Stimulated activated CD4-positive, alpha-beta T cell treated with anti-CD3 and anti-CD28 coated beads, Interleukin-15, amount 100 ng/mL, for 24 hours (primary cell): ENCODE data around the gene DAB1.

Experiments
- DNase-seq: peaks from one replicate; pipeline ENCODE4 v3.0.0-alpha.2; 2020

The DAB1 gene

DNA sequence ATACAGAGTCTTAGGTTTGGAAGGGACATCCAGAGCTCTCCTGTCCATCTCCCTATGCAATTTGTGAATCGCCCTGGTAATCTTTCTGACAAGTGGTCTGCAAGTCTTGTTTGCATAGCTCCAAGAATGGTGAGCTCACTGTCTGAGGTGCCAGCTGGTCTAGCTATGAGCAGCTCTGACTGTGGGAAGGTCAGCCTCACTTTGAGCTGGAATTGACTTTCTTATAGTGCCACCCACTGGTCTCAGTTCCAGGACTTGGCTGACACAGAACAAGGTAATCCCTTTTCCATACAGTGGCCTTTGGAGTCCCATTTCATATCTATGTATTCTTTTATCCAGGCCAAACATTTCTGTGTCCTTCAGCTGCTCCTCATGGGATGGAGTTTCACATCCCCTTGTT lies 362.5 kb downstream of the DAB1 start:
- no peak for DNase-seq

DNA sequence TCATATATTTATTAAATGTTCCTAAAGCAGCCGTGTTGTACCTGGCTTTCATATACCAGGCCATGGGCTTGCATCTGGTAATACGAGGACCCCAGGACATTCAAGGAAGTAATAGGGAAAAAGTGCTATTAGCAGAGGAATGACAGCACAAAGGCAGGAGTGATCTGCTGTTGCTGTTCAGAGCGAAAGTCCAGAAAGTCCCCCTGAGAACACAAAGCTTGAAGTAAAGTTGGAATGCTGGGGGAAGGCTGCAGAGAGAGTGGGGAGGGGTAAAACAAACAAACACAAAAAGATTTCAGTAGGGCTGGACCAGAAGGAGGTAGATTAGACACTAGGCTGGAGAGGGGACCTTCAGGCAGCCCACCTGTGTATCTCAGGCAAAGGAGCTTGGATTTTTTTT lies 363.4 kb downstream of the DAB1 start:
- no peak for DNase-seq

DNA sequence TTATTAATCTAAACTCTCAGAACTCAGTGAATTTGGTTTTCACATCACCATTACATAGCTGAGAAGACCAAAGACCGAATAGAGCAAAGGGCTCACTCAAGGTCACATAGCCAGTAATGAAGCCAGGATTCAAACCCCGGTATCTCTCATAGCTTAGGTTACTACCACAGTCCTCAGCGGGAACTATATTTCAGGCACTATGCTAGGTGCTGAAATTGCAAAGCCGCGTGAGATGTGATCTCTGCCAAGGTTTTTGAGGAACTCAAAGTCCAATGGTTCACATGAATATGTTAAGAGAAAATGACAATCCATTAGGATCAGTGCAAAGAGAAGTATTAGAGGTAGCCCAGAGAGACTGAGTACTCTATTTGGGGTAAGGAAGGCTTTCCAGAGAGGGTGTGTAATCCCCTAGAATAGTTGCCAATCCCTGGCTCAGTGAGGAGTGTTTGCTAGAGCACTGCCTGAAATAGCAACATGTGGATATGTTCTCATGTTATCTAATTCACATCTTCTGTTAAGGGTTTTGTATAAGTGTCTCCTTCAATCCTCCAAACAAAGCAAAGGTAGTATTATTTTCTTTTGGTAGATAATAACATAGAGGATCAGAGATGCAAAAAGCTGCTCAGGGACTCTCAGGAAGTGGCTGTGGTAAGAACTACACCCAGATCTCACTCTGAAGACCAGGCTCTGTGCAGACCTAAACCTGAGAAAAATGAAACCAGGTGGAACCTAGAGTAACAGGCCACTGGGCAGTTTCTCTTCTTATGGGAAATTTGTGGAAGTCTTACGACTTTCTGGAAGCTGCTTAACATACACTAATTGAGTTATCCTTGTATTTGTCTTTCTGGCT lies 365.0 kb downstream of the DAB1 start:
- DNase-seq: no peak

DNA sequence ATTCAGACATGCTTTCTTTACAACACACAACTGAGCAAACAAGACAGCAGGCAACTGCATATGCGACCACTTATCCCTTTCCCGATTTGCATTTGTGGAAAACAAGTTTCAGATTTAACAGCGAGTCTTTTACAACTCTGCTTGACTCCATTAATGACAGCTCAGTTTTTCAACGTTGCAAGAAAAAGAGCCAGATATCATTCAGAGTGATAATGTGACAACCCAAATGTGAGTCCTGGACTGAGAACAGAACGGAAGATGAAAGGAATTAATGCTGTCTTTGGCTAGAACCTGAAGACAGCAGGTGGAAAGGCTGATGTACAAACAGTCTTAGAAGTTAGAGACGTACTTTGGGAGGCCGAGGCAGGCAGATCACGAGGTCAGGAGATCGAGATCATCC lies 375.0 kb downstream of the DAB1 start:
- no peak for DNase-seq

DNA sequence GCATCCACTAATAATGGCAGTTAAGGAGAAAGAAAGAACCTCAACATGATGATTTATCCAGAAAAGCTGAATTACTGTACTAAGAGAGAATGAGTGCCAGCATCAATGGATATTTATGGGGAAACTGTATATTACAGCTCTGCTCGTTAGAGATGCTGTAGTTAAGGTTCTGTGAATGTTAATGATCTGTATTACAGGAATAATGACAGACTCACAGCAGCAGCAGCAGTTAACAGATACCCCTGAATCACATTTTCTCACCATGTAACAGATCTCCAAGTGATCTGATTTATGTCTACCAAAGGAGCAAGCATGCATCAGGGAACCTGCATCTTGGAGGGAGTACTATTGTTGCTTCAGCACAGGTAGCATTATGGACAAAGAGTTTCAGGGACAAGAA lies 377.4 kb downstream of the DAB1 start:
- DNase-seq: no peak

DNA sequence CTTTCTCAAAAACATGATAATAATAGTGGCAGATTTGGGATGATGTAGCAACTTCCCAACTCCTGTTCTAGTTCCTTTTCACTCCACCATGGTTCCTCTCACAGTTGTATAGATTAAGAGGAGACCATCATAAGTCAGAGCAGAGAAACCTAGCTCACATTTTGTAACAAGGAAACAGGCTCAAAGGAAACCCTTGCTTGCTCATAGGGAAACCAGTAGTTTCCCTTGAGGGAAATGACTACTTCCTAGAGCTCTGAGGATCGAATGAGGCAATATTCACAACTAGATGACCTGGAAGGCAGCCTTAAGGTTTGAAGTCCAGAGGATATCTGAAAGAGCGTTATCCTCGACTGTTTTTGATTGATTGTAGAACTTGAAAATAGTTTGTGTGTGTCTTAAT lies 382.0 kb downstream of the DAB1 start:
- DNase-seq: no peak

DNA sequence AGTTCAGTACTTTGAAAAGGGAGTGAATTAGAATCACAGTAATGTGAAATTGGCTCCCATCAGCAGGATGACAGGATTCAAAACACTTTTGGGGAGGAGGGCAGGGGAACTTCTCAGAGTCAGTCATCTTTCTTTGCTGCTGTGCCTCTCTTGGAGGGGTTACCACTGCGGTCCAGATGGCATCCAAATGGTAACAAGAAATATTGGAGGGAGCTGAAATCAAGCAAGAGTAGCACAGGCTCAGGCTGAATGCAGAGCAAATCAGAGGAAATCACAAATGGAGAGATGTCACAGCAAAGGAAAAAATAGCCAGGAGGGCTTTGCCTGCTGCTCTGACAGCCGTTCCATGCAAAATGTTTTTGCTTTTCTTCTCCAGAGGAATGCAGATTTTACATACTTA lies 383.0 kb downstream of the DAB1 start:
- no peak for DNase-seq

DNA sequence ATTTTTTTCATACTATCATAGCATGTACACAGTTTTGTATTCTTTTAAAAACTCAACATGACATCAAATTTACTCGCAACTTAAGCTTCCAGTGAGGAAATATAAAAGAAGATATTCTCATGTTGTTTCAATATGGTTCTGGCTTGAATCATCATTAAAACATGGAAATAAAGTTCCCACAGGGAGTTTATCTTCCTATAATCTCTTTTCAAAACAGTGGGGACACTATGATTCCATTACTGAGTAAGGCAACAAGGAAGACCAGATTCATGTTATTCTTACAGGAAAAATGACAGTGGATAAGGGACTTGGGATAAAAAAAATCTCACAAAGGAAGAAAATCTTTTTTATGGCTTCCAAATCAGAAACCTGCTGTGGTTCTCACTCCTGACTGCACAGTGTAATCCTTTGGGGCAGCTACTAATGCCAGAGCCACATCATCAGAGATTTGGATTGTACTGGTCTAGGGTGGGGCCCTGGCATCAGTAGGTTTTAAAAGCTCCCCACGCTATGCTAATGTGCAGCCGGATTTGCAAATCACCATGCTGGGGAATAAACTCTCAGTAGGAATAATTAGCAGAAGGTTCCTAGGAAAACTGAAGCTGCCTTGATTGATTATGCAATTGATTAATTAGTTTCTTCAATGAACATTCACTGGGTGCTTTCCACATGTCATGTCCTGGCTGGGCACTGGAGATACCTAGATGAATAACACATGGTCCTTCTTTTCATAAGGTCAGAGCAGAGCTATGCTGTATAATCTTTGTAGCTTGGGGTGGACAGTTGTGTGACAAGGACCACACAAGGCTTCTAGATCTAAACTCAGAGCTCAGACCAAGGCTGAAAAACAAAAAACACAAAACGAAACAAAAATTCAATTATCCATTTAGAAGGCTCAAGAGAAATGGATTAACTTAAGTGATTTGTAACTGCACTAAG lies 386.9 kb downstream of the DAB1 start:
- no peak for DNase-seq

DNA sequence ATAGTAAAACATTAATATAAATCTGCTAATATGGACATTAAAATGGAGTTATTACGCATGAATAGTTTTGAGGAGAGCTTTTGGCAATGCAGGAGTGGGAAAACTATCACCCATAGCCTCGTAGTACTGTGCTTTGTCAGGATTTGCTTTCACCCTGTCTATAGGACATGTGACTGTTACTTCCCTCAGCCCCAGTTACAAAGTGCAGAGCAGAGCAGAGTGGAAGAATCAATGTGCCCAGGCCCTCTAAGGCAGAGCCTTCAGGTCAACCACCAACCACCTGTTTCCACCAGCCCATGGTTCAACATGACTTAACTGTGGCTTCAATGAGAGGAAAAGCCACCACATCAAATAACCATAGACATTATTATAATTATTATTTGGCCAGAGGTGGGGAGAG lies 389.1 kb downstream of the DAB1 start:
- no peak for DNase-seq

DNA sequence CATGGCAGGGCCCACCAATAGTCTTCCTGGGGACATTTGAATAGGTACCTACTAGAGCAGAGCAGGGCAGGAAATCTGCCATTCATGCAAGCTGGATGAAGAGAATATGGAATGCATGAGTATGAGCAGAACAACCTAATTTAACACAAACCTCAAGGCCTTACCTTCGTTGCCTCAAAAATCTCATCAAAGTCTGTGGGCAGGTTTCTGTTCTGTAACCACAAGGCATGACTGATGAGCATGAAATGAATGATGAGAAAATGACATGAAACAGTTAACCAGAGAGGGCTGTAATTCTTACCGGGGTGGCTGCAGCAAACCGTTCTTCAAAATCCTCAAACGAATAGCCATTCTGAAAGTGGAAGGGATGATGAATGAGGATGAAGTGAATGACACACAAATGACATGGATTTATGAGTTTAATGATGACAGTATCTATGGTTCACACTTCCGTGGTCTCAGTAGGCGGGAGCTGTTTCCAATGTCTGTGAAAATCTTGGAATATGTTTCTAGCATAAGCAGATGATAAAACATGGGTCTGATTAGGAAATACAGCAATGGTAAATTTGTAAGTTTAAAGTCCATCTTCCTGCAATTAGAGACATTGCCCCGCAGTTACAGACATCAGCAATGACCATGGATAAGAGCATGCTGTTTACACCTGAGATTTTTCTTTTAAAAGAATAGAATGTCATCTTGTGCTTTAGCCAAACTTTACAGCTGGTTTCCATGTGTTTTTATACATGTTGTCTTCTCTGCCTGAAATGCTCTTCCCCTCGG lies 390.4 kb downstream of the DAB1 start:
- DNase-seq: peak; percentile 3

DNA sequence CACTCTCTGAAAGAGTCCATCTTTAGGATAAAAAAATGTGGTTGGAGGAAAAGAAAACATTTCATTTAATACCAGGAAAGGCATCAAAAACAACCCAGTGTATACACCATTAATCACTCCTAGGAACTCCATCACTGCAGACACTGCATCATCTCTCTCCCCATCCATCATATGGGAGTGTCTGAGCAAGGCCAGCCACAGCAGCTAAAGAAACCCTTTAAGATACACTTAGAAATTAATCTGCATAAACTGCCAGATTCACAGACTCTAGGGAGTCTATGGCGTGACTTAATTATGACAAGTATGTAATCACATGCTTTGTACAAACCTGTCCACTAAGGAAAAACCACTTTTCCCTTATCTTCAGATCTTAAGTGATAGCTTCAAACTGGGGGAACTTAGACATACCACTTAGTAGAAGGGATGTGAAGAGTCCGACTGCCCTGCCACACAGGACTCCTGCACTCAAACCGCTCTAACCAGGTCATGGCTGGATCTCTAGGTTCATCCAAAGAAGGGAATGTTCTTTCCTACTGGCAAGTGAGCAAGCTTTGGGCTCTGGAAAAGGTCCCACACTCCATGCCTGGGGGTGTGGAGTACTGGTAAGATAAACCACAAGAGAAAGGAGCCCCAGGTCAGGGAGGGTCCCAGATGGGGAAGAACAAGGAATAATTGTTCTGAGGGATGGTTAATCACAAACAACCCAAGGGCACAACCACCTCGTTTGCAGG lies 397.1 kb downstream of the DAB1 start:
- no peak for DNase-seq

DNA sequence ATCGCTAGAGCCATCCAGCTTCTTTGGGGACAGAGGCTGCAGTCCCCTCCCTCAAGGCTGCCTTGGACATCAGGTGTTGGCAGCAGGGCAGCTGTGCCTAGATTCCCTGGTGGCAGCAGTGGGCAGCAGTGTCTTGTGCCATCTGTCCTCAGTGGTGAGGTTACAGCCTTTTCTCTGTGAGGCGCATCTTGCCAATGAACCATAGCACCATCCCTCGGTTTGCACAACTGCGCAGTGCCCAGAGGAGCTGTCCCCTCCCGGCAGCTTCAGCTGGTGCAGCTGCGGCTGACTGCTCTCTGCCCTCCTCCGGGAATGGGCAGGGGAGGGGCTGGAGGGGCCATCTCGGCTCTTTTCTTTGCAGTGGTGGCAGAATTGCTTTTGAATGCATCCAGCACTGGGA lies 399.0 kb downstream of the DAB1 start:
- no peak for DNase-seq

DNA sequence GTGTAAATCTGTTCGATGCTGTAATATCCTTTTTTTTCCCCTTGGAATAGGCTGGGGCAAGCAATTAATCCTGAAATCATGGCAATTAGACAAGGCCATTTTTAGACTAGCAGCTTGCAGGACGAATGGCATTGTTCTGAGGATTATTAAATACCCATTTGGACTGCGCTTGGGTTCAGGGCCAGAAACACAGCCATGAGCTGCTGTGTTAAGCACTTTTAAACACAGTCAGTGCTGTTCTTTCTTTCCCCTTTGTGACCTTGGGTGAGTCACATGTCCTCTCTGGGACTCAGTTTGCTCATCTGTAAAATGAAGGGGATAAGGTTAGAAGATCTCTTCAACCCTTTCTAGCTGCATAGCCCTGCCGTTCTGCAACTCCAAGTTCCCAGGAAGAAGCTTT lies 399.4 kb downstream of the DAB1 start:
- DNase-seq: no peak

DNA sequence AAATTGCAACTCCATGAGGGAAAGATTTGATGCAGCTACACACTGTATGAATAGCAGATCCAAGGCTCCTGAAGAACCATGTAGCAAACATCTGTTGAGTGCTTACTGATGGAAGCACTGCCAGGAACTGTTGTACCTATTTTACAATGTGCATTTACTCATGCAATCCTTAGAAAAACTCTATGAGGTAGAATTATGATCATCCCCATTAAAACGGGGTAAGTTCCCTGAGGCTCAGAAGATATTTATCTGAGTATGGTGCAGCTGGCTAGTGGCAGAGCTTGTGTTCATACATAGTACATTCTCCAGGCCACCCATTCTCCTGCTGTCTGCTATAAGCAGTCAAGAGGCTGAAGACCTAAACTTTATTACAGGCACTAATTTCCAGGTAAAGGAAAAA lies 403.6 kb downstream of the DAB1 start:
- no peak for DNase-seq

DNA sequence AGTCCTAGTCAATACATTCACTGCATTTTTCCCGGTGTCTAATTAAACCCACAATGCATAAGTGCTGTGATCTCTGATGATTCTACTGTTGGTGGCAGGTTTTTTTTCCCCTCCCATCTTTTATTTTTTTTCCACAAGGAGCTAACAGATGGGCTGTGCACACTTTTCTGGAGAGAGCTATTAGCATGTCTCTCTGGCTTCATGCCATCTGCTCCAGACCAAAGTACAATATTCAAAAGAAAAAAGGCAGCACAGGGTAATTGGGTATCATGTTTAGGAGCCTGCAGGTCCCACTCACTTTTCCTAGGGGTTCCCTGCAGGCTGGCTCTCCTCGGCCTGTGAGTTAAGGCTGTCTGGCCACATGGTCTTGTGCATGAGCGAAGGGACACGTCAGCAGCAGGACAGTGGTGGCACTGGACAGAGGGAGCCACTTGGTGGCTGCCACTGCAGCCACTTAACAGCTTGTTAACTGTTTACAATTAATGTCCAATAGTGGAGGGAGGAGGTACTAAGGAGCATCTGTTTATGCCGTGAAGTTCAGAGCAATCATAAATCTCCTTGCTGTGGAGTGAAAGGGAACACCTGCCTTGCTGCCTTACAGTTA lies 404.5 kb downstream of the DAB1 start:
- DNase-seq: no peak

DNA sequence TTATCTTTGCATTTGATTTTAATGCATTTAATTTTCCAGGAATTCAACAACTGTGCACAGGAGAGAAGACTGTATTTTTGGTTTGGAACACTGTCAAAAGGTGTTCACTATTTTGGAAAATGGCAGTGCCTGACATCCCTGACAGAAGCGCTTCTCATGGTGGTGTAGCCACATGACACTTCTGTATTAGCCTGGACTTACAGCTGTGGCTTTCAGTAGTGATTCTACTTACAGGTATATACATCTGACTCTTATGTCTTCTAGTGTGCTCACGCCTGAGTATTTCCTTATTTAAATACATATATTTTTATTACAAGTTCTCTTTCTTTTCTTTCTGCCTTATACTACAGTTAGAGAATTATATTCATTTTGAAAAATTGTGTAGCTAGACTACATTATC lies 405.7 kb downstream of the DAB1 start:
- DNase-seq: no peak

DNA sequence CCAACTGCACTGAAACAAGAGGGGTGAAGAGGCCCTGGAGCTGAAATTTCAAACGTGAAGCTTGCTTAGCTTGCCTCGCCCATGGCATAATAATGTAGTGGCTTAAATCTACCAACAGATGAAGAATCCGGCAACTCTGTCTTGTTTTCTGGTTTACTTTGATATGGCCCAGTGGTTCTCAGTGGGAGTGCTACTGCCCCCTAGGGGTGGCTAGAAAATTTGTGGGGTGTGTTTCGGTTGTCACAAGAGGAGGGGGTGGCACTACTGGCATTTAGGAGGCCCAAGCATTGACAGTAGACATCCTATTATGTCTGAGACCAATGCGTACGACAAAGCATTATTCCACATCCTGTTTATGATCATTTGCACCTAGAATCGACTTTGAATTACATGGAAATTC lies 406.1 kb downstream of the DAB1 start:
- peak; percentile 2 for DNase-seq

DNA sequence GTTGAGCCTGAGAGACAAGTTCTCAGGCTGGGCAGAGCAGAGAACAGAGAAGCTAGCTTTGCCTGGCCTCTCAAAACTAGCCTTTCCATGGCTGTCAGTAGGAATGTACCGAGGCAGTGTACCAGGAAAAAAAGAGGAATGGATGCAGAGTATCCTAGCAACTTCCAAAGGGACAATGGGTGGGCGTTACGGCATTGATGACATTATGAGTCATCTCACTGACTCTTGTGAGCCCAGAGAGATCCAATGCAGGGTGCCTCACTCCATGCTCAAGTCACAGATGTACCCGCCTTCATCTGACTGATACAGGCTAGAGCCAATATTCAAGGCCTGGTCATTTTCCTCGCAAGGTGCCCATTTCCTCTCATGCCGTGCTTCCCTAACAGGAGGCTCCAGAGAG lies 406.7 kb downstream of the DAB1 start:
- no peak for DNase-seq

DNA sequence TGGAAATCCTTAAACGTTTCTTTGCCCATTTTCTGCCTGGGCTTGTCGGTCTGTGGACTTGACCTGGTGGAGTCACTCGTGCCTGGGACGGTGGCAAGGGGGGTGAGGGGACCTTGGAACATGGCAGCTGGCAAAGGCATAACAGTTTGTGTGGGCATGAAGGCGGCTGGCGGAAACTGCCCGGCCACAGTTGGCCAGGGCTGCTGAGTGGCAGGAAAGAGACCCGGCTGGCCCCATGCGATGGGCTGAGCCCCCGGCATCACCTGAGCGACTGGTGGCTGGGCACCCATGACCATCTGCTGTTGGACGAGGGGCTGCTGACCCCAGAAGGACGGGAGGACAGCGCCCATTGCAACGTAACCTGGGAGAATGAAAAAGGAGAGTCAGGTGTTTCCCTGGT lies 408.8 kb downstream of the DAB1 start:
- no peak for DNase-seq

DNA sequence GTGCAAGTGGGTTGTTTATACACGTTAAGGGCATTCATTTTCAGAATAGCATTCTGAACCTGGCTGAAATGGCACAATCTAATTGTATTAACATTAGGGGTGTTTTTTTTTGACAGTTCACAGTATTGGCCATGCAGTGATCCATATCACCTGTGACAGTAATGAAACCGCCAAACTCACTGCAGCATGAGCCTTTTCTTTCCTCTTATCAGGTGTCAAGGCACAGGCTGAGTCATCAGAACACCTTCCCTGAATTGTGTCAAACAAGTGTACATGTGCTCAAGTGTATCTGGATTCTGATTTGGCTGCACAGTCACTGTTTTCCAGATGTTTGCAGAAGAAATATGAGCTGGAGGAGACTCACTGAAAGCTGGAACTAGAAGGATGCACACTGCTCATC lies 410.3 kb downstream of the DAB1 start:
- no peak for DNase-seq

DNA sequence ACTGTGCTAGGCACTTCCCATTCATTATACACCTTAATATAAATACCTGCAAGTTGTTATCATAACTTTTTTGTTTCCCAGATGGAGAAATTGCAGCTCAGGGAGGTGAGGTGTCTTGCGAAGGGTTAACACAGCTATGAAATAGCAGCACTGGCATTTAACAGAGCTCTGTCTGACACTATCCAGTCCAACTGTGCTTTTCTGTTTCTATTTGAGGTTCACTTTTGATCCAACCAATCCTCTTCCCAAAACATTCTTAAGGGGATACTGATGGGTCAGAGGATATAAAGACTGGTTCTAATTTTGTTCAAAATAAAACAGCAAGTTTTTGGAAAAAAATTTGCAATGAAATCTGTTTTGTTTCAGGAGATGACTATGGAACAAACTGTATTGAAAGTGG lies 411.5 kb downstream of the DAB1 start:
- DNase-seq: no peak

DNA sequence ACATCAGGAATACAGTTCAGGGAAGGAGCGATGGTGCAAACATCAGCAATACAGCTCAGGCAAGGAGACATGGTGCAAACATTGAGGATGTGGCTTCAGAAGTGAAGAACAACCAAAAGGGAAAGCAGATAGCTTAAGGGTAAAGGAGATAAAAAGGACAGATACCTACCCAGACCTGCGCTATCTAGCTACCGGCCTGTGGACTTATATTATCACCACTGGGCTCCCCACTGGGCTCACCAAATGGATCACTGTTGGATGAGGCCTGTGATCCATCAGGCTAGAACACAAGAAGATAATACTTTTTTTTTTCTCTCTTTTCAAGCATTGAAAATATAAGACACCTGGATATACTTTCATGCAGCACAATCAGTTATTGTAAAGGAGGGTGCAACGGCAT lies 413.3 kb downstream of the DAB1 start:
- DNase-seq: no peak
